Spinal cord (tissue), 10 donors: ENCODE results near the gene CNOT1. TPM values are rescaled to one million over a fixed set of nuclear protein-coding genes. Genes with fewer than 3 reads are reported as not detected.

Source experiments
- DNase-seq, 6 donors: peaks; one replicate each; pipeline versions ENCODE4 v3.0.0 to v3.0.0-alpha.2; 2013 to 2015; ENCODE audit warnings: low spot score in 6 of 6, low read depth in 4 of 6
- H3K27ac ChIP-seq: one replicate; pipeline ENCODE4 v1.5.1; 2013; ENCODE audit warnings: low read depth, low read length, control low read depth
- H3K27me3 ChIP-seq: one replicate; pipeline ENCODE4 v1.6.1; 2013; ENCODE audit warnings: low read length; ENCODE audit not compliant: control insufficient read depth, insufficient read depth
- H3K36me3 ChIP-seq: one replicate; pipeline ENCODE4 v1.6.1; 2013; ENCODE audit warnings: low read length; ENCODE audit not compliant: control insufficient read depth, insufficient read depth
- H3K4me1 ChIP-seq: one replicate; pipeline ENCODE4 v1.6.1; 2013; ENCODE audit warnings: low read length; ENCODE audit not compliant: control insufficient read depth, insufficient read depth
- H3K4me3 ChIP-seq: one replicate; pipeline ENCODE4 v1.5.1; 2013; ENCODE audit warnings: low read depth, low read length, control low read depth
- H3K9me3 ChIP-seq: one replicate; pipeline ENCODE4 v1.6.1; 2013; ENCODE audit warnings: low read length; ENCODE audit not compliant: control insufficient read depth, insufficient read depth
- WGBS: methylation state at CpG from one replicate; pipeline ENCODE4 v1.1.5; 2013; ENCODE audit warnings: missing lambda C conversion rate; ENCODE audit not compliant: insufficient coverage; 5-methylcytosine and 5-hydroxymethylcytosine counted together
- polyA plus RNA-seq, 2 donors: library from polyadenylated mRNA; unstranded; fragments of 120-200 nt; gene quantifications; one replicate each; pipeline ENCODE4 v1.2.1, GENCODE V29; 2013; ENCODE audit not compliant: insufficient read length in 2 of 2
- small RNA-seq: library from RNA; depleted of rRNA; stranded (forward); fragments of <200 nt; gene quantifications from one replicate; pipeline ENCODE3, GENCODE V24; 2014; ENCODE audit warnings: low replicate concordance
- total RNA-seq, 2 donors: library from RNA; depleted of rRNA in 1 of 2; stranded (reverse); fragments of 120-200 nt in 1 of 2; fragments of >200 nt in 1 of 2; gene quantifications; one replicate each; pipeline versions ENCODE4 v1.2.3 to v1.2.4, GENCODE V29; 2013 to 2014
- donor health status: healthy.

Gene CNOT1
- total and polyA plus RNA-seq, 4 donors = 105 to 139 (median 118) TPM

DNA sequence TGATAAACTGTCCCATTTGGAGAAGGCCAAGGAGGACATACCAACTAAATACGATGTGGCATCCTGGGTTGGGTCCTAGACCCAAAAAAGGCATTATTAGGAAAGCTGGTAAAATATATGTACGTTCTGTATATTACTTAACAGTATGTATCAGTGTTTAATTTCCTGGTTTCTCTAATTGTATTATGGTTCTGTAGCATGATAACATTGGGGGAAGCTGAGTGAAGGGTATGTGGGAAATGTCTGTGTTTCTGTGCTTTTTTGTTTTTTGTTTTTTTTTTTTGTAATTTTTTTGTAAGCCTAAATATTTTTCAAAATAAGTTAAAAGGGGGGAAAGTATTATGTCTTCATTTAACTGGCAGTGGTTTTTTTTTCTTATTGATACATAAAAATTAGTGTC, 151.2 kb downstream of the CNOT1 start:
- no peaks in the 10 kb centered on the region for H3K36me3 ChIP-seq
- no peaks in the 10 kb centered on the region for H3K27me3 ChIP-seq
- H3K9me3 ChIP-seq = no peaks in the 10 kb centered on the region
- H3K4me3 ChIP-seq = no peak overlapping the region
- DNase-seq = no peak
- no peaks in the 10 kb centered on the region for H3K4me1 ChIP-seq
- no peak overlapping the region for H3K27ac ChIP-seq
- WGBS = no CpG with 5 or more reads among the region's 2 CpGs

DNA sequence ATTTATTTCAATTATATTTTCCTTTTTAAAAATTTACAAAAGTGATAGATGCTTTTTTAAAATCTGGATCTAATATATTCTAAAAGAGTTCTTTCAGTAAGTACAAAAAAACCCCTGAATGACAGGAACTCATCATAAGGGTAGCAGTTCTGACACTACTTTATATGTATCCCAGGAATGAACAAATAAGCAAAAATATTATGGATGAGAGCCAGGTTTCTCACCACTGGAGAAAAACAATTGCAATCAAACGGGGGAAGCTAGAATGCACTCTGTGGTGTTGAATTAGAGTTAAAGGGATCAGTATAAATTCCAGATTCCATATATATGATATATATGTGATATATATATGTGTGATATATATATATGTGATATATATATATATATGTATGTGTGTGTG, 152.8 kb downstream of the CNOT1 start:
- no peaks in the 10 kb centered on the region for H3K4me1 ChIP-seq
- H3K4me3 ChIP-seq = no peak overlapping the region
- DNase-seq = no peak
- H3K9me3 ChIP-seq = no peaks in the 10 kb centered on the region
- H3K27ac ChIP-seq = no peak overlapping the region
- H3K36me3 ChIP-seq = no peaks in the 10 kb centered on the region
- no CpG with 5 or more reads among the region's 1 CpG for WGBS
- no peaks in the 10 kb centered on the region for H3K27me3 ChIP-seq

DNA sequence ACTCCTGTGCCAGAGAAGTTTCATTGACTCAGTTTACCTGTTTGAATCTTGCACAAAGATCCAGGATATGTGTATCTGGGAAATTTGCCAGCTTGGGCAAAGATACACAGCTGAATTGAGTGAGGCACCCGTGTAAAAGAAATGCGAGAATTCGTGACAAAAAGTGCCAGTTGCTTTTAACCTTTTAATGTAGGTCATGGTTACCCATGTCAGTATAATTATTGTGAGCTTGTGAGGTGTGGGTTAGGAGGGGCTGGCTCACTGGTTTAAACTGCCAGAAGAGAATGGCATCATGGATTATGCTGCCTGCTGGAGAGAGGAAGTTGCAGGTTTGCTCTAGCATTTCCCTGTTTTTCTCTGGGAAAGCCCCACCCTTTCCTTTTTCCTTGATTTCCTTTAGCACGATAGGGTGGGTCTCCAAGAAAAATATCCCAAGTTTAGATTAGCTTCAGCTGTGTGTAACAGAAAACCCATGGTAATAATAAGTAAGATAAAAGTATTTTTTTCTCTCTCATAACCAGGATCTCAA, 154.5 kb downstream of the CNOT1 start:
- H3K27me3 ChIP-seq = no peaks in the 10 kb centered on the region
- no peak overlapping the region for H3K27ac ChIP-seq
- H3K4me1 ChIP-seq = no peaks in the 10 kb centered on the region
- DNase-seq = no peak
- no peaks in the 10 kb centered on the region for H3K9me3 ChIP-seq
- H3K4me3 ChIP-seq = no peak overlapping the region
- 25% methylated on average over 3 of the region's 4 CpGs for WGBS
- H3K36me3 ChIP-seq = no peaks in the 10 kb centered on the region

DNA sequence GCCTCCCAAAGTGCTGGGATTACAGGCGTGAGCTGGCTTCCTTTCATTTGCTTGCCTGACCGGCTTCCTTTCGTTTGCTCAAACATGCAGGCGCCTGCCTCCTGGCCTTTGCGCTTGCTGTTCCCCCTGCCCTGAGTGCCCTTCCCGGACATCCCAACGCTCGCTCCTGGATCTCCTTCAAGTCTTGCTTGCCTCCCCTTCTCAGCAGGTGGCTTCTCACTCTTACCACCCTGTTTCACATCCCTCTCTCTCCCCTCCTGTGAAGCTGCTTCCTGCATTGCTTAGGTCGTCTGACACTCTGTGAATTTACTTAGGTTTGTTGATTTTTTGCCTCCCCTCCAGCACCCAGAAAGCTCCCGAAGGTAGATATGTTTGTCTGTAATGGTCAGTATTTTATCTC, 155.3 kb downstream of the CNOT1 start:
- Histone ChIP-seq H3K27ac (no peak overlapping the region), H3K27me3 (no peaks in the 10 kb centered on the region), H3K4me3 (no peak overlapping the region), H3K36me3 (no peaks in the 10 kb centered on the region), H3K4me1 (no peaks in the 10 kb centered on the region), H3K9me3 (no peaks in the 10 kb centered on the region)
- WGBS = 82% methylated on average over 8 of the region's 10 CpGs
- no peak for DNase-seq

DNA sequence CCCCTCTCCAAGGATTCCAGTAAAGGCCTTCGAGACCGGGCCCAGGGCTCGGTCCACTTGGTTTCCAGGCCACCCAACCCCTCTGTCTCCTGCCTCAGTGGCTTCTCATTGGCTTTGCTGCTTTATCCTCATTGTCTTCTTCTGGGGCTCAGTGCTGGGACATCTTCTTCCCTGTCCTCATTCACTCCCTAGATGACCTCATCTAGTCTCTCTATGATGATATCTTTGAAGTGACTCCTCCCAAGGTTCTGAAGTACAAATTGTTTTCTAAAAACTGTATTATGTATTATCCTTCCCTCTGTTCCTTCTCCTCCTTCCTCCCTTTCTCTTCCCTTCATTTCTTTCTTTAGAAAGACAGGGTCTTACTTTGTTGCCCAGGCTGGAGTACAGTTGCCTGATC, 156.8 kb downstream of the CNOT1 start:
- no peak for DNase-seq
- no peaks in the 10 kb centered on the region for H3K27me3 ChIP-seq
- no peaks in the 10 kb centered on the region for H3K4me1 ChIP-seq
- no peaks in the 10 kb centered on the region for H3K9me3 ChIP-seq
- 92% methylated on average over 3 of the region's 3 CpGs for WGBS
- no peaks in the 10 kb centered on the region for H3K36me3 ChIP-seq
- no peak overlapping the region for H3K27ac ChIP-seq
- no peak overlapping the region for H3K4me3 ChIP-seq

DNA sequence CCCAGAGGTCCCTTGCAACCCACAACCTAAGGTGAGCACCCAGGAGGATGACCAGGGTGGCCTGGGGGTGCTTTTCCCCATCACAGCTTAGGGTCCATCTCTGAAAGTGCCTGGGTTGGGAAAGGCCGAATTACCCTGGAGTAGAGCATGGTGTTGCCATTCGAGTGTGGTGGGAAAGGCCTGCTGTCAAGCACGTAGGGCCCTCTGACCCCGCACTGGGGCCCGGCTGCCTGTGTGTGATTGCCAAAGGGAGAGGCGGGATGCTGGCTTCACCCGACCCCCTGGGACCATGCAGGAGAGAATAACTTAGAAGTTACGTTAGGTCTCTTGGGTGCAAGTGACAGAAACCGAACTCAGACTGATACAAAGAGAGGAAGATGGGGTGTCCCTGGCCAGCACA, 157.4 kb downstream of the CNOT1 start:
- H3K4me1 ChIP-seq = no peaks in the 10 kb centered on the region
- no peak overlapping the region for H3K4me3 ChIP-seq
- DNase-seq = no peak
- 86% methylated on average over 8 of the region's 9 CpGs for WGBS
- H3K27me3 ChIP-seq = no peaks in the 10 kb centered on the region
- no peak overlapping the region for H3K27ac ChIP-seq
- H3K36me3 ChIP-seq = no peaks in the 10 kb centered on the region
- no peaks in the 10 kb centered on the region for H3K9me3 ChIP-seq

DNA sequence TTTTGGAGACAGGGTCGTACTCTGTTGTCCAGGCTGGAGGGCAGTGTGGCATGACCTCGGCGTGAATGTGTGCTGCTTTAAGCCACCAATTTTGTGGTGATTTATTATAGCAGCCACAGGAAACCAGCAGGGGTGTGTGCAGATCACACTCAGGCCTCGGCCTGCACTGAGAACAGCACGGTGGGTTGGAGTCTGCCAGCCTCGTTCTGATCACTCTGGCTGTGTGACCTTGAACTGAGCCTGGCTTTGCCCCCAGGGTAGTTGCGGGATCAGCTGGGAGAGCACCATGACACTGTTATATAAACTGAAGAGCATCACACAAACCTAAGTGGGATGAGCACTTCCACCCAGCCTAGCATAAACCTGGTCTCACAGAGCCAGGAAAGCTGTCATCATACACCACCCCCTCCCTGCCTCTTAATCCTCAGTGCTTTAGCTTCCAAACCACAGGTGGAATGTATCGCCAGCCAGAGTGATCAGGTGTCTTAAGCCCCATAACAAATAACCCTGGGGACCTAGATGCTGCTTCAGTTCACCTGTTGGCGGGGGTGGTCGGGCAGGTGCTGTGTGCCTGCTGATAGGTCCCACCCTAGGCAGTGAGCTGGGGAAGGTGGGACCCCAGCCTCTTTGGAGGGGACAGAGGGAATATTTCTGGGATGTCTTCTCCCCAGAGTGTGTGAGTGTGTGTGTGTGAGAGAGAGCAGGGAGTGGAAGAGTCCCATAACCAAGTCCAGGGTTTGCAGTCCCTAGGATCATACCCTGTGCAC, 158.2 kb downstream of the CNOT1 start:
- Histone ChIP-seq H3K9me3 (no peaks in the 10 kb centered on the region), H3K27me3 (no peaks in the 10 kb centered on the region), H3K4me1 (peaks cover under 1% of the 10 kb centered on the region), H3K4me3 (no peak overlapping the region), H3K36me3 (no peaks in the 10 kb centered on the region), H3K27ac (no peak overlapping the region)
- 51% methylated on average over 9 of the region's 10 CpGs for WGBS
- DNase-seq = no peak

Small RNA genes within 50 kb of the gene (small RNA-seq; reads per million reads assigned to genes)
- gene RNU6-103P = not detected
- gene SNORA46 = 42.4 reads per million, percentile 97 among the genes with 10 or more reads in this experiment
- gene SNORA50A = not detected

Other genes with a start within 250 kb of the CNOT1 start
- gene GINS3, start 237.4 kb downstream of the CNOT1 start, total RNA-seq = 1 to 10 TPM; 7.1 to 9.4 TPM
- 10 to 100 TPM; 13.3 to 13.9 TPM for gene GINS3, start 237.4 kb downstream of the CNOT1 start, polyA plus RNA-seq
- gene NDRG4, start 129.7 kb downstream of the CNOT1 start, total RNA-seq = 100 to 1,000 TPM; 128 to 409 TPM
- 100 to 1,000 TPM; 532 to 593 TPM for gene NDRG4, start 129.7 kb downstream of the CNOT1 start, polyA plus RNA-seq
- 10 to 100 TPM; 18.2 to 21.5 TPM for gene SETD6, start 114.3 kb downstream of the CNOT1 start, total RNA-seq
- 10 to 100 TPM; 29.2 to 49.4 TPM for gene SETD6, start 114.3 kb downstream of the CNOT1 start, polyA plus RNA-seq
- gene SLC38A7, start 54.9 kb upstream of the CNOT1 start, total RNA-seq = 10 to 100 TPM; 13.8 to 18.3 TPM
- gene SLC38A7, start 54.9 kb upstream of the CNOT1 start, polyA plus RNA-seq = 10 to 100 TPM; 19.8 to 26.7 TPM
- gene GOT2, start 104.5 kb upstream of the CNOT1 start, total RNA-seq = 10 to 100 TPM; 58.1 to 88.6 TPM
- 100 to 1,000 TPM; 127 to 135 TPM for gene GOT2, start 104.5 kb upstream of the CNOT1 start, polyA plus RNA-seq